ENCODE data around the gene SERF1B. TPM values are rescaled to one million over a fixed set of nuclear protein-coding genes. Genes with fewer than 3 reads are reported as not detected.
"Not testable (repeated sequence)": the region's sequence is repeated elsewhere in the genome, so short reads cannot be mapped to it uniquely, and the experiment has no call there.

The SERF1B gene
- polyA plus RNA-seq, 1 donor (not counting 4 experiments of a cell fraction or from before 2014, with no cell fraction given) = 42.4 TPM

DNA sequence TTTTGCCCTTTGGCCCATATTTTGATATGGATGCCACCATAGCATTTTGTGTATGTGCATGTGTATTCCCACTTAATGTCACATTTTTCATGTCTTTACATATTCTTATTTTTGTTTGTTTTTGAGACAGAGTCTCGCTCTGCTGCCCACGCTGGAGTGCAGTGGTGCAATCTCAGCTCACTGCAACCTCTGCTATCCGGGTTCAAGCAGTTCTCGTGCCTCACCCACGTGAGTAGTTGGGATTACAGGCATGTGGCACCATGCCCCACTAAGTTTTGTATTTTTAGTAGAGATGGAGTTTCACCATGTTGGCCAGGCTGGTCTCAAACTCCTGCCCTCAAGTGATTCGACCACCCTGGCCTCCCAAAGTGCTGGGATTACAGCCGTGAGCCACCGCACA is 52.6 kb downstream of the SERF1B start:
- not testable (repeated sequence) for FAIRE-seq; DNase-seq (ENCODE audit: low read depth, low spot score)

DNA sequence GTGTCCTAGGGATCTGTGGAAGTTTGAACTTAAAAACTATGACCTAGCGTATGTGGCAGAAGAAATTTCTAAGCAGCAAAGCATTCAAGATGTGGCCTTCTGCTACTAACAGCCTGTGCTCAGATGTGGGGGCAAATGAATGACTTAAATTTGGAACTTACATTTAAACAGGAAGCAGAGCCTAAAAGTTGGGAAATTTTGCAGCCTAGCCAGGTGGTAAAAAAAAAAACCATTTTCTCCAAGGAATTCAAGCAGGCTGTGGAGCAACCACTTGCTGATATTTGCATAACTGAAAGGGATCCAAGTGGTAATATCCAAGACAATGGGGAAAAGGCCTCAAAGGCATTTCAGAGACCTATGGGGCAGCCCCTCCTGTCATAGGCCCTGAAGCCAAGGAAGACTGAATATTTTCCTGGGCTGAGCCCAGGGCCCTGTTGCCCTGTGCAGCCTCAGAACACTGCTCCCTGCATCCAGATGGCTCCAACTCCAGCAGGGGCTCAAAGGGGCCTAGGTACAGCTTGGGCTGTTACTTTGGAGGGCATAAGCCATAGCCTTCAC is 63.9 kb downstream of the SERF1B start:
- H3K4me2 ChIP-seq (ENCODE audit: control insufficient read depth, extremely low read depth, insufficient read depth, low read depth, low read length); FAIRE-seq; H3K4me3 ChIP-seq (ENCODE audit: control insufficient read depth in 2 of 3, extremely low read depth in 1 of 3, insufficient read depth in 2 of 3, low read depth in 1 of 3, low read length in 3 of 3); H3K79me2 ChIP-seq (ENCODE audit: control insufficient read depth, insufficient read depth, low read length); H2AFZ ChIP-seq (ENCODE audit: control insufficient read depth, low read length); H3K4me1 ChIP-seq (ENCODE audit: control insufficient read depth, extremely low read depth, insufficient read depth, low read length); H3K36me3 ChIP-seq (ENCODE audit: control insufficient read depth in 2 of 2, extremely low read depth in 1 of 2, insufficient read depth in 2 of 2, low read length in 2 of 2); H3K9ac ChIP-seq (ENCODE audit: control insufficient read depth, extremely low read depth, insufficient read depth, low read length); H4K20me1 ChIP-seq (ENCODE audit: control insufficient read depth, extremely low read depth, insufficient read depth, low read length); H3K9me3 ChIP-seq (ENCODE audit: control insufficient read depth, low read depth, low read length); DNase-seq (ENCODE audit: low read depth, low spot score); H3K27ac ChIP-seq (ENCODE audit: control insufficient read depth, insufficient read depth, low read length); dilution Hi-C loops (cut with MboI; ENCODE audit: extremely low pct_ligation_motif_present, low sequenced_read_pairs); H3K27me3 ChIP-seq (ENCODE audit: control insufficient read depth, extremely low read depth, insufficient read depth, low read length); H3K9me1 ChIP-seq (ENCODE audit: control insufficient read depth, extremely low read depth, insufficient read depth, low read length): not testable (repeated sequence)

More for the DNA sequence above, 52.6 kb downstream of the SERF1B start:
- H2AFZ ChIP-seq (ENCODE audit: control insufficient read depth, low read length); H3K36me3 ChIP-seq (ENCODE audit: control insufficient read depth in 2 of 2, extremely low read depth in 1 of 2, insufficient read depth in 2 of 2, low read length in 2 of 2); H3K27me3 ChIP-seq (ENCODE audit: control insufficient read depth, extremely low read depth, insufficient read depth, low read length); H3K9me1 ChIP-seq (ENCODE audit: control insufficient read depth, extremely low read depth, insufficient read depth, low read length); H3K27ac ChIP-seq (ENCODE audit: control insufficient read depth, insufficient read depth, low read length); dilution Hi-C loops (cut with MboI; ENCODE audit: extremely low pct_ligation_motif_present, low sequenced_read_pairs); H4K20me1 ChIP-seq (ENCODE audit: control insufficient read depth, extremely low read depth, insufficient read depth, low read length); H3K4me3 ChIP-seq (ENCODE audit: control insufficient read depth in 2 of 3, extremely low read depth in 1 of 3, insufficient read depth in 2 of 3, low read depth in 1 of 3, low read length in 3 of 3); H3K4me2 ChIP-seq (ENCODE audit: control insufficient read depth, extremely low read depth, insufficient read depth, low read depth, low read length); H3K79me2 ChIP-seq (ENCODE audit: control insufficient read depth, insufficient read depth, low read length); H3K9ac ChIP-seq (ENCODE audit: control insufficient read depth, extremely low read depth, insufficient read depth, low read length); H3K4me1 ChIP-seq (ENCODE audit: control insufficient read depth, extremely low read depth, insufficient read depth, low read length); H3K9me3 ChIP-seq (ENCODE audit: control insufficient read depth, low read depth, low read length): not testable (repeated sequence)

- FAIRE-seq; DNase-seq (ENCODE audit: low read depth, low spot score); dilution Hi-C loops (cut with MboI; ENCODE audit: extremely low pct_ligation_motif_present, low sequenced_read_pairs); H3K27ac ChIP-seq (ENCODE audit: control insufficient read depth, insufficient read depth, low read length); H2AFZ ChIP-seq (ENCODE audit: control insufficient read depth, low read length); H3K9ac ChIP-seq (ENCODE audit: control insufficient read depth, extremely low read depth, insufficient read depth, low read length); H3K36me3 ChIP-seq (ENCODE audit: control insufficient read depth in 2 of 2, extremely low read depth in 1 of 2, insufficient read depth in 2 of 2, low read length in 2 of 2); H3K9me3 ChIP-seq (ENCODE audit: control insufficient read depth, low read depth, low read length); H3K27me3 ChIP-seq (ENCODE audit: control insufficient read depth, extremely low read depth, insufficient read depth, low read length); H3K4me2 ChIP-seq (ENCODE audit: control insufficient read depth, extremely low read depth, insufficient read depth, low read depth, low read length); H3K79me2 ChIP-seq (ENCODE audit: control insufficient read depth, insufficient read depth, low read length); H3K4me1 ChIP-seq (ENCODE audit: control insufficient read depth, extremely low read depth, insufficient read depth, low read length); H3K4me3 ChIP-seq (ENCODE audit: control insufficient read depth in 2 of 3, extremely low read depth in 1 of 3, insufficient read depth in 2 of 3, low read depth in 1 of 3, low read length in 3 of 3); H3K9me1 ChIP-seq (ENCODE audit: control insufficient read depth, extremely low read depth, insufficient read depth, low read length); H4K20me1 ChIP-seq (ENCODE audit: control insufficient read depth, extremely low read depth, insufficient read depth, low read length): not testable (repeated sequence)
Measured at GRCh38 chr5:70091776-70092175, 66.7 kb downstream of the SERF1B start.

Small RNAs within 50 kb of the gene (small RNA-seq; reads per million reads assigned to genes)
- gene CDH12P2 (ENCODE audit: insufficient read length in 3 of 3, low read depth in 3 of 3, low replicate concordance in 1 of 3) = 0 reads per million in 3 experiments

Other genes with a start within 250 kb of the SERF1B start
- gene SMN2, start 24.4 kb downstream of the SERF1B start, polyA plus RNA-seq = 26.4 to 36.6 TPM (median 30.2 TPM) in 3 replicates